ENCODE results near the gene ETHE1.

Gene ETHE1

GRCh38 chr19:43526884-43527859, at the start of gene ETHE1:
ETHE1 (minus strand) TSS chr19:43527201; CDS start chr19:43527177, 24 bp downstream.
- DNase-seq (ENCODE audit: low read depth): no peak

GRCh38 chr19:43575955-43576878, 49.2 kb upstream of the ETHE1 start:
- no peak for DNase-seq (ENCODE audit: low read depth)

- peak; percentile 98 for DNase-seq (ENCODE audit: low read depth)
These were observed 48.4 kb upstream of the ETHE1 start, which contains the start of the genes PINLYP and XRCC1 for GRCh38 chr19:43575156-43575950. PINLYP (plus strand) TSS chr19:43575801; CDS start chr19:43577192, 1,391 bp downstream. XRCC1 (minus strand) TSS chr19:43575527; CDS start chr19:43575458, 69 bp downstream.

- no peak for DNase-seq (ENCODE audit: low read depth)
These were observed 47.6 kb upstream of the ETHE1 start for GRCh38 chr19:43574424-43575155.

- no peak for DNase-seq (ENCODE audit: low read depth)
These were observed 45.2 kb upstream of the ETHE1 start for GRCh38 chr19:43572171-43572588.

GRCh38 chr19:43570174-43570791, 43.3 kb upstream of the ETHE1 start:
- no peak for DNase-seq (ENCODE audit: low read depth)

GRCh38 chr19:43569657-43570056, 42.7 kb upstream of the ETHE1 start:
- no peak for DNase-seq (ENCODE audit: low read depth)

- no peak for DNase-seq (ENCODE audit: low read depth)
These were observed 37.8 kb upstream of the ETHE1 start for GRCh38 chr19:43564800-43565199.

- no peak for DNase-seq (ENCODE audit: low read depth)
These were observed 36.9 kb upstream of the ETHE1 start for GRCh38 chr19:43563816-43564457.

GRCh38 chr19:43562698-43563241, 35.8 kb upstream of the ETHE1 start:
- no peak for DNase-seq (ENCODE audit: low read depth)

GRCh38 chr19:43562226-43562697, 35.3 kb upstream of the ETHE1 start:
- DNase-seq (ENCODE audit: low read depth): no peak

- DNase-seq (ENCODE audit: low read depth): no peak
These were observed 34.4 kb upstream of the ETHE1 start for GRCh38 chr19:43561139-43561970.

GRCh38 chr19:43560687-43561086, 33.7 kb upstream of the ETHE1 start:
- DNase-seq (ENCODE audit: low read depth): no peak

- DNase-seq (ENCODE audit: low read depth): peak; percentile 57
These were observed 28.3 kb upstream of the ETHE1 start for GRCh38 chr19:43555185-43555770.

- no peak for DNase-seq (ENCODE audit: low read depth)
These were observed 27.4 kb upstream of the ETHE1 start for GRCh38 chr19:43554317-43554895.

GRCh38 chr19:43553656-43554055, 26.7 kb upstream of the ETHE1 start:
- DNase-seq (ENCODE audit: low read depth): no peak

- no peak for DNase-seq (ENCODE audit: low read depth)
These were observed 25.6 kb upstream of the ETHE1 start for GRCh38 chr19:43552616-43553015.

GRCh38 chr19:43552198-43552450, 25.1 kb upstream of the ETHE1 start:
- DNase-seq (ENCODE audit: low read depth): no peak

Data from fibroblast of the conjunctiva (primary cell).